Right ventricle myocardium superior (tissue), 1 donor: ENCODE data around the gene B3GAT2. TPM values are rescaled to one million over a fixed set of nuclear protein-coding genes. Genes with fewer than 3 reads are reported as not detected.

Experiments used
- ATAC-seq: fragments of 200-7000 bp; cut with Tn5 transposase; one replicate; pipeline ENCODE4 v1.9.1; 2020; ENCODE audit warnings: mild to moderate bottlenecking; ENCODE audit not compliant: poor library complexity
- DNase-seq: peaks from one replicate; pipeline ENCODE4 v3.0.0-alpha.2; 2020
- intact Hi-C: fragments of 100-400 bp; cut with DNase I; formaldehyde crosslinking; loops from one replicate; pipeline ENCODE4 v1.11.2; 2022
- total RNA-seq: library from RNA; stranded (reverse); fragmentation: NEBNext Ultra II Directional; extraction: Animal tissue kit (Norgen Biotek cat#: 25700); gene quantifications from one replicate; pipeline ENCODE4 v1.2.1, GENCODE V29; 2021
- donor health status: DM: no; HTN: yes; CAD: no; lungs with severe emphysema.

The B3GAT2 gene
- total RNA-seq, 1 donor from 2014 or later: not detected

DNA sequence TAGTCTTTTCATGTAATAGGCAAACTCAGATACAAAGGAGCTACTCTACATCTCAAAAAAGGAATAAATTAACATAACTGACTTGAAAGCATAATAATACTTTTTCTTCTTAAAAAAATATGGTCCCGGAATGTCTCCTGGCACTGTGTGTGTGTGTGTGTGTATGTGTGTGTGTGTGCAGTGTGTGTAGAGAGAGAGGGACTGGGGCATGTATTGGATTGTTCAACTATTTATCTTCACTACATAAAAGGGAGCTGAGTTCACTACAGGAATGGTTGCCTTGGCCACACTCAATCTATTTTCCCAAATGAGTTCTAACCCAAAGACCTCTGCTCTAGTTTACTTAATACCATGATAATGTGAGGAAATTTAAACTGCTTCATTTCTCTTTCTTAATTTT is 51.1 kb downstream of the B3GAT2 start:
- no peak for DNase-seq
- ATAC-seq: no peak
- intact Hi-C loops: no loop called here

DNA sequence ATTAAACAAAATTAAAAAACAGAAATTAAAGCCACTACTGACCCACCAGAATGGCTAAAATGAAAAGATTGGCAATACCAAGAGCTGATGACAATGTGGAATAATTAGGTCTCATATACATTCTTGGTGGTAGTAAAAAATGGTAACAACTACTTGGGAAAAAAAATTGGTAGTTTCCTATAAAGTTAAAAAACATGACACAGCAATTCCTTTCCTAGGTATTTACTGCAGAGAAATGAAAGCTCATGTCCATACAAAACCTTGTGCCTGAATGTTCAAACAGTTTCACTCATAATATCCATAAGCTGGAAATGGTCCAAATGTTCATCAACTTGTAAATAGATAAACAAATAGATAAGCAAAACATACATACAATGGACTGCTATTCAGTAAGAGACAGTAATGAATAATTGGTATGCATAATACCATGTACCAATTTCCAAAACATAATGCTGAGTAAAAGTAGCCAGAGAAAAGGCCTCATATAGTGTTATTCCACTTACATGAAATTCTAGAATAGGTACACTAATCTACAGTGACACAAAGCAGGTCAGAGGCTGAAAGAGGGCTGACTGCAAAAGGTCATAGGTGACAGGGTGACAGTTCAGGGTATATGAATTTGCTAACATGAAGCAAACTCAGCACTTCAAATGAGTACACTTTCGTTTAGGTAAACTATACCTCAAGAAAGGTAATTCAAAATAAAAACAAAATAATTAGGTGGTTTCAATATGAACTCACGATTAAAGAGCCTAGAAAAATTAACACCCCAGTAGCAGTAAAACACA is 53.0 kb downstream of the B3GAT2 start:
- ATAC-seq (no peak), DNase-seq (no peak)
- intact Hi-C loops: no loop called here

DNA sequence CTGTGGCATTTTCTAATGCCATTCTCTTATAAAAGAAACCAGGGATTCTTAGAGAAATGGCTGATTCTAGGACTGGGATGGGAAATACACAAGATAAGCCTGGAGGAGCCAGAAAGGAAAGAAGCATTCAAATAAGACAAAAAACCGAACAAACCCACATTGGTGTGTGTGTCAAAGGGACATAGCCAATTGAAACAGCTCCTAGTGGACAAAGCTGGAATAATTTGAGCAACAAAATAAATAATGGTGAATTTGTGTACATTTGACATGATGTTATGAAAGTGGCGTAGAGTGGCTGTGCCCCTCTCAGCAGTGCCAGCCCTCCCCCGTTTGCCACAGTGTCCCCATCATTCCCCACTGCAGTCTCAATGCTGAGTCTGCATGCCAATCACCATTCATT is 55.5 kb downstream of the B3GAT2 start:
- intact Hi-C loops: no loop called here
- no peak for DNase-seq
- ATAC-seq: no peak

DNA sequence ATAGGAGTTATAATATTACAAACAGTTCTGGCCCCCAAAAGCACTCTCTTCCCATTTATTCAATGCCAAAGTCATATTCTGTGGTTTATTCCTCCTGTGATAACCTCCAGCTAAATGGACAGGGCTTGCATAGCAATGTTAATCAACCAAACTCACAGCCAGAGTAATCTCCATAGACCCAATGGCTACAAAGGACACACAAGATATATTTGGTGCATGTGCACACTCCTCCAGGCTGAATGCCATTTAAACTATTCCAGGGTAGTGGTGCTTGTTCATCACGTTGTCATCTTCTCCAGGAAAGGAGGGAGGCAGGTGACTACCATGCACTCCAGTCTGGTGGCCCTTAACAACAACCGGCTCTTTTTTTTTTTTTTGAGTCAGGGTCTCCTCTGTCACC is 56.8 kb downstream of the B3GAT2 start:
- DNase-seq: no peak
- intact Hi-C loops: no loop called here
- peak; percentile 73 for ATAC-seq

DNA sequence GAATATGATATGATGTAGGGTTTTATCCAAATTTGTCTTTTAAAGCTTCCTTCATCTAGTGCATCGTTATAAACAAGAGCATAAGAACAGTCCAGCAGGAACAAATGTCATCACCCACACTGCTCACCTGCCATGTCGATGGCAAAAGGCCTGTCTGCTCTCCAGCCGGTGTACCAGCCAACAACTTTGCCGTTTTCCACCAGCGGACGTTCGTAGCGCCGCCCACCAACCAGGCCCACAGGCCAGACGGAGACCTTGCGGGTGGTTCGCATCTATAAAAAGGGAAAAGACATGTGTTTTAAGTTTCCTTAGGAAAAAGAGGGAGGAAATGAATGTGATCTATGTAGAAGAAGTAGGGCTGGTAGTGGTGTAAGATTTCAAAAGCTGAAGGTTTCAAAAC is 62.9 kb downstream of the B3GAT2 start:
- intact Hi-C loops: no loop called here

DNA sequence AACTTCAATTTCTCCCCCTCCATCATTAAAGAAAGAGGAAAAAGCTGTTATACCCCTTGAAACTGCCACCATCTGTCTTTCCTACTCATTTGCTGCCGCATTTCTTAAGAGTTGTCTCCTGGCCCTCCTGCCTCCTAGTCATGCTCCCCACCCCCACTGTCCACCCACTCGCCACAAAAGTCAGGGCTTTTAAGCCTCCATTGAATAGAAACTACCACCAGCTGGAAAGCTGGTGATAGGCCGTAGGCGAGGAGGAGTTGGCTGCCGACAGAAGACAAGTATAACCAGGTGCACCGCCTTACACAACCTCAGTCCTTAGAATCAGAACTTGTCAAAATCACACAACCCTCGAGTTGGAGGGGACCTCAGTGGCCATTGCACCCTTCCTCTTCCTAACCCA is 67.6 kb downstream of the B3GAT2 start:
- intact Hi-C loops: no loop called here
- no peak for ATAC-seq

More for the DNA sequence above, 62.9 kb downstream of the B3GAT2 start:
- ATAC-seq (no peak), DNase-seq (no peak)

DNA sequence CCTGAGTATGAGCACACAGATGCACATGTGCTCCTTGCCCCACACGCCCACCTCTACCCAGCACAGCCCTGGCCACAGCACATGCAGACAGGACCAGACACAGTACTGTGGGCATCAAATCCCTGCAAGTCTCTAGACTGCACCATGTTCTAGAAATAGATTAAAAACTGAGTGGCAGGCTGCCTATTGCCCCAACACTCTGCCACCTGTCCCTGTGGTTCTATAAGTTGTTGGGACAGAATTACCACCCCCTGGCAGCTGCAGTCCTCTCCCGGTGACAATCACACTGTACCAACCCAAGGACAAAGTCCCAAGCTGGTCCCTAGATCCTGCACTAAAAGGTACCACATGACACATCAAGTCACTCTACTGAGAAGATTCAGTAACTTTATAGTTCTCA is 70.2 kb downstream of the B3GAT2 start:
- intact Hi-C loops: no loop called here
- ATAC-seq (no peak), DNase-seq (no peak)

More for the DNA sequence above, 67.6 kb downstream of the B3GAT2 start:
- no peak for DNase-seq

DNA sequence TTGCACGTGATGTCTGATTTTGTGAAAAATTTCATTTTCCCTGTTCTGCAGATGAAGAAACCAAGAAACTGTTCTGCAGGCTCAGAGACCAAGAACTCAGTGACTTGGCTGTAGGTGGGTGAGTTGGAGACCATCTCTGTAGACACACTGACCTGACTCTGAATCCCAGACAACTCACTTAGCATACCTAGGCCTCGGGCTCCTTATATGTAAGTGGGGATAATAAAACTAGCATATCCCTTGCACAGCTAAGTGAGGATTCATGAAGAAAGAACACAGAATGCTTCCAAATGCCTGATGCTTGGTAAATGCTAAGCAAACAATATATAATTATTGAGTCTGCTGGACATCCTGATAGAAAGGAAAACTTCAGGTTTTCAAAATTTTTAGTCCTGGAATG is 70.8 kb downstream of the B3GAT2 start:
- intact Hi-C loops: no loop called here
- DNase-seq: no peak
- ATAC-seq: no peak

DNA sequence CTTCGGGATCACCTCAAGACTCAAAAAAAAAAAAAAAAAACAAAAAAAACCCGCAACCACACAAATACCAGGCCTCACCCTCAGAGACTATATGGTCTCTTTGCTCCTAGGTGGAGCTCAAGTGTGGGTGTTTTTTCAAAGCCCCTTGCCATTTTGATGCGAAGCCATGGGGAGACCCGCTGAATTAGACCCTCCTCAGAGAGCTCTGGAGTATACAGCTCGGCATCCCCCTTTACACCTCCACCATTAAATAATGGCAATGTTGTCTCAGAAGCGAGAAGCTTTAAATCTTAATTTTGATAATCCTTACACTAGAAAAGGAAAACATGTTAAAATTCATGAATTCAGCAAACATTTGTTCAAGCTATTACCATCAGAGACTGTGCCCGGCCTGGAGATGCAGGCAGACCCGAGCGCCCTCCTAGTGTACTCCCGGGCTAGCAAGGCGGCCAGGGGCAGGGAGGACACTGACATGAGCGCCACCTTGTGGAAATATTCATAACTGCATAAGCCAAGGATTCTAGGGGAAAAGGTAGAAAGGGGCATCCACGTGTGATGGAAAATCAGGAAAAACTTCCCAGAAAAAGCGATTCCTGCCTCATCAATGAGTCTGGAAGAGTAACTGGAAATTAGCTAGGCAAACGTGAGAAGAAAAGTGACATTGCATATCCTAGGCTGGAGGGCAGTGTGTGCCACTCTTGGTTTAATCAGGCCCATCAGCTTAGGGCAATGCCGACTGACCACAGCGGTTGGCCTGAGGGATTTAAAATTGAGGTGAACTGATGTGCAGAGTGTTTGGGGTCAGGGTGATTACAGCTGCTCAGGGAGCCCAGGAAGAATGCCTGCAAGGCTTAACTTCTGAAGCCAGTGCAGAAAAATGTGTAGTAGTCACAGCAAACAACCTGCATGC is 72.5 kb downstream of the B3GAT2 start:
- ATAC-seq (peak; percentile 91), DNase-seq (peak; percentile 68)
- intact Hi-C loops: loop anchor here (5.0 kb wide), 1 partner anchor 177 kb away; no protein-coding TSS in a partner anchor

DNA sequence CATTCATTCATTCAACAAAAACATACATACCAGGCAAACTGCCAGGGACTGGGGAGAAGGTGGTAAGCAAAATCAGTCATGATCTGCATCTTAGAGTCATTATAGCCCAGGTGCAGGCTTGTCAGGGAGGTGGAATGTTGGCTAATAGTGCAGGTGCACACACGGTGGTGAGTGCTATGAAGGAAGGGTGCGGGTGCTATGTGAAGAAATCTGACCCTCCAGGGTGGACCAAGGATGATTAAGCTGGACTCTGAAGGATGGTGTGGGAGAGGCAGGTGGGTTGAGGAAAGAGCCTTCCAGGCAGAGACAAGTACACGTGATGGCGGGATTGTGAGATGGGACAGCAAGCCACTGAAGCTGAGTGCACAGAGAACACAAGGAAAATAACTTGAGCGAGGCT is 77.4 kb downstream of the B3GAT2 start:
- no peak for DNase-seq
- no peak for ATAC-seq
- intact Hi-C loops: no loop called here

DNA sequence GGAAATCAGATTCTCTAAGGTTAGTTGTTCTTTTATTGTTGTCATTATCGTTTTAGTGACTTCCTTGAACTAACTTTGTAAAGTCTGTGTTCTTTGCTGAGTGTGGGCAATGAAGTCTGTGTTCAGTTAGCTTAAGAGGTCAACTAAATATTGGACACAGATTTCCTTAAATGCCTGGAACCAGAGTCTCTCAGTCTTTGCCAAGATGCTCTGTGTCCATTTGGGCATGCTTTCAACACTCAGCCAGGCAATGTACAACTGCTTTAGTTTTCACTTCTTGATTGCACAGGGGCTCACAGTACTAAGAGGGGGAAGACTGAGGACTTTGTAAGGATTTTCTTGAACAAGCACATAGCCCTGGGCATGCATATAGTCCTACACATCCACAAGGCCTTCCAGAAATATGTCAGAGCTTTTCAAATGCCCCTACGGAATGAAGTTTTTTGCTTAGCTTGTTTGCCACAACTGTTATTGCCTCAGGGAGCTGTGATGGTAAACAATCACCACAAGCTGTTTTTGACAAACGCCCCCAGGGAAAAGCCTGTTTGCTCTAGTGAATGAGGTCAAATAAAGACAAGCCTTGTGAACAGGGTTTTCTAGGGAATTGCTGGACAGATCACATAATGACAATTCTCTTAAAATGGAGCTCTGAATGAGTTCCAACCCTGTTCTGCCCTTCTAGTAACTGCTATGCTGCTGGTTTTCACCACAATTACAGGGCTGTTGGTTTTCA is 82.5 kb downstream of the B3GAT2 start:
- ATAC-seq: no peak
- DNase-seq: no peak
- intact Hi-C loops: no loop called here

DNA sequence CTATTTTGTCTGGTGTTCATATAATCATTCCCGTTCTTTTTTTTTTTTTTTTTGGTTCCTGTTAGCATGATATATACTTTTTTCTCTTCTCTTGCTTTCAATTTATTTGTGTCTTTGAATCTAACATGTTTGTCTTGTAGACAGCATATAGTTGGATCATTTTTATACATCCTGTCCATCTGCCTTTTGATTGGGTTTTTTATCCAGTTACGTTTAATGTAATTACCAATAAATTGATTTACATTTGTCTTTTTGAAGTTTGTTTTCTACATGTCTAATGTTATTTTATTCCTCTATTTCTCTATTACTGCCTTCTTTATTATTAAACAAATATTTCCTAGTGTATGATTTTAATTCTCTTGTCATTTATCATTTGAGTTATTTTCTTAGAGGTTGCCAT is 84.4 kb downstream of the B3GAT2 start:
- ATAC-seq: no peak
- no peak for DNase-seq
- intact Hi-C loops: no loop called here

DNA sequence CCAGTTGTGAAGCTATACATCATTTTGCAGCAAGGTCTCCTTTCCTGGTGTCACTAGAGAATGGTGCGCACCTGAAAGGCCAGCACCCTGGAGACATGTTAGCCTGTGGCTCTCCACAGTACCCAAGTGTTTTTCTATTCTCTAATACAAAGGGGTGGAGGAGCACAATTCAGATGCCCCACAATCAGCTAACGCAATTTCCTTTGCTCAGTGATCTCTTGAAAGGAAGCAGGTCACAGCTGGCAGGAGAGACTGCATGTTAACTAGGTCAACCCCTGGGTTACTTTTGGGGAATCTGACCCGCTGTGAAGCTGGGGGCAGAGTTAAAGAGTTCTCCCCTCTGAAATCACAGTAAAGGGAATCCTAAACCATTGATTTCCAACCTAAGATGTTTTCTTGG is 92.5 kb downstream of the B3GAT2 start:
- intact Hi-C loops: no loop called here
- ATAC-seq: no peak
- DNase-seq: no peak

DNA sequence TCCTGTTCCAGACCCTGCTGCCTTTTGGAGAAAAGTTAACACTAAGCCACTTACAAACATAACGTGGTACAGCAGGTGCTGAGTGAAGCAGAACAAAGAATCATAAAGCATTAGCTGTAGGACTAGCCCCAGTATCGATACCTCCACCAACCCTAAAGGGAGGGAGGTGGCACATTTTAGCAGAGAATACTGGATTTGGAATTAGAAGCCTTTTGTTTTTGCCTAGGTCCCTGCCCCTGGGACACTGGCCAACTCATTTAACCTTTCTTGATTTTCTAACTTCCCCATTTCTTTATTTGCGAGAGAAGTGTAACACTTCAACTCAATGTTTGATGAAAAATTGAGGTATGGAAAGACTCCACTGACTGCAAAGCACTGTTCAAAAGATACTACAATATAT is 93.5 kb downstream of the B3GAT2 start:
- ATAC-seq (no peak), DNase-seq (no peak)
- intact Hi-C loops: no loop called here

DNA sequence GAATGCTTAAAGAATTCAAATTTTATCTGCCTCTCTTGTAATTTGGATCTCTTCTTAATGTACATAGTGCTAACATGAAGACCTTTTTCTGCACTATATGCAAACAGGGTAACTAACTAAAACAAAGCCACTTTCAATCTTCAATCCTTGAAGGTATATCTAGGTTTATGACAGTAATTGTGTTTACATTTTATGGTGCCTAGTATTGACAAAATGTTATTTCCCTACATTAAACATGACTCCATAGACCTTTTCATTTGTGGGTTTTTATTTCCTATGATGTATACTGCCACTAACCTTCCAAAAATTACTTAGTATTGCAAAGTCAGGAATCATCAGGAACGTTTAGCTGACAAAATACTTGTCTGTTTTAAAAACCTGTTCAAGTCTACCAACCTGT is 95.9 kb downstream of the B3GAT2 start:
- intact Hi-C loops: no loop called here
- no peak for DNase-seq
- no peak for ATAC-seq

DNA sequence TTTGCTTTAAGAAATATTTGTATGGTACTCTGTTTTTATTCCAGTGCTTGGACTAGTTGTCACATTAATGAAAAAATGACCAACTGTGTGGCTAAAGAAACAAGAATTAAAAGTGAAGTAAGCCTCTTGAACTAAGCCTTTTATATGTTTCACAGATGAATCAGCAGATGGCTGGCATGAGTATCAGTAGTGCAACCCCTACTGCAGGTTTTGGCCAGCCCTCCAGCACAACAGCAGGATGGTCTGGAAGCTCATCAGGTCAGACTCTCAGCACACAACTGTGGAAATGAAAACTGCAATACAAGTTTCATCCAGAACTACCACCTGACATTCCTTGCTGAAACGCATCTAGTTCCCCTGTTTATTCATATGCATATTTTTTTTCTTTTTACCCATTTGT is 96.8 kb downstream of the B3GAT2 start:
- no peak for DNase-seq
- ATAC-seq: no peak
- intact Hi-C loops: no loop called here

DNA sequence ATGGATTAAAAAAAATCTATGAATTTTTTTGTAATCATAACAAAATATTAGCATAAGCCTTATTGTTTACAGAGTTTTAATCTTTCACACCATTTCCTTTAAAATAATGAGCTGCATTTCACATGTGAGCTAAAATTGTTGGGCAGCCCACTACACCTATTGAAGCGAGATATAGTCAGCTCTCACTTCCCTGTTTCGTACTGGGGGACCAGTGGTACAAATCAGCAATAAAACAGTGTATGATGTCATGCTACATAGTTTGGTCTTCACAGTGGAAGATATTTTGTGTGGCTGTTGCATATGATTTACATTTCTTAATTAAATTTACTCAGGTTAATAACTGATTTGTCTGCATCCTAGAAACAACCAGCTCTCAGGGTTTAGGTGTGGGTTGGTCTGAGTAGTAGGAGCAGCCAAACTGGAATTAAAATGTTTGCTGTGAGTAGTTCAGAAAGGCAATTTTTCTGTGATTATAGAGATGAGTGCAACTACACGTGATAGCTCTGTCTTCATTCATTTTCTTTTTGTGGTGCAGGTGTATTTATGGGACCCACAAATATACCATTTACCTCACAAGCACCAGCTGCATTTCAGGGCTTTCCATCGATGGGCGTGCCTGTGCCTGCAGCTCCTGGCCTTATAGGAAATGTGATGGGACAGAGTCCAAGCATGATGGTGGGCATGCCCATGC is 99.3 kb downstream of the B3GAT2 start:
- no peak for DNase-seq
- ATAC-seq: no peak
- intact Hi-C loops: no loop called here

DNA sequence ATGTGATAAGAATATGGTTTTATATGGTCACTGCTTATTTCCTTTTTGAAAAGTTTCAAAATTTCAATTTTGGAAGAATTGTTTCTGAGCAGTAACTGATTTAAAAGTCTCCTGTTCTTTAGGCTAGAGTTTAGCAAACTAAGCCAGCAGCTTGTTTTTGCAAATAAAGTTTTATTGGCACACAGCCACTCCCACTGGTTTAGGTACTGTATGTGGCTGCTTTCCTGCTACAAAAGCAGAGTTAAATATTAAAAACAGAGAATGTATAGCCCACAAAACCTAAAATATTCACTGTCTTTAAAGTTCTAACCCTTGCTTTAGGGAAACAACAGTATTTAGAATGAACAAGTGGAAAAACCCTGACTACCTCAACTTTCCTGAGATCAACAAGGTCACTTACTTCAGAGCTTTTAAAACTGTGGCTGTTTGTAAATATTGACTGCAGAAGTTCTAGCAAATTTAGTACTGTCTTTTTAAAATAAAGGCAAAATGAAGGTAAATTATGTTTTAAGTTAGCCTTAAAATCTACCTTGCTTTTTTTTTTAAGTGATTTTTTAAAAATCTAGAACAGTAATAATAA is 104.1 kb downstream of the B3GAT2 start:
- ATAC-seq: no peak
- intact Hi-C loops: no loop called here
- DNase-seq: no peak
